ENCODE measurements around the gene KCNAB1.
"Not testable (repeated sequence)": the region's sequence is repeated elsewhere in the genome, so short reads cannot be mapped to it uniquely, and the experiment has no call there.

DNA sequence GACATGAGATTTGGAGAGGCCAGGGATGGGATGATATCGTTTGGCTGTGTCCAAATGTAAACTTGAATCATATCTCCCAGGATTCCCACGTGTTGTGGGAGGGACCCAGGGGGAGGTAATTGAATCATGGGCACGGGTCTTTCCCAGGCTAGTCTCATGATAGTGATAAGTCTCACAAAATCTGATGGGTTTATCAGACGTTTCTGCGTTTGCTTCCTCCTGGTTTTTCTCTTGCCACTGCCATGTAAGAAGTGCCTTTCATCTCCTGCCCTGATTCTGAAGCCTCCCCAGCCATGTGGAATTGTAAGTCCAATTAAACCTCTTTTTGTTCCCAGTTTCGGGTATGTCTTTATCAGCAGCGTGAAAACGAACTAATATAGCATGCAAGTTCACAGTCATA, 442.1 kb downstream of the KCNAB1 start:
- TF ChIP-seq, protein P1, sequence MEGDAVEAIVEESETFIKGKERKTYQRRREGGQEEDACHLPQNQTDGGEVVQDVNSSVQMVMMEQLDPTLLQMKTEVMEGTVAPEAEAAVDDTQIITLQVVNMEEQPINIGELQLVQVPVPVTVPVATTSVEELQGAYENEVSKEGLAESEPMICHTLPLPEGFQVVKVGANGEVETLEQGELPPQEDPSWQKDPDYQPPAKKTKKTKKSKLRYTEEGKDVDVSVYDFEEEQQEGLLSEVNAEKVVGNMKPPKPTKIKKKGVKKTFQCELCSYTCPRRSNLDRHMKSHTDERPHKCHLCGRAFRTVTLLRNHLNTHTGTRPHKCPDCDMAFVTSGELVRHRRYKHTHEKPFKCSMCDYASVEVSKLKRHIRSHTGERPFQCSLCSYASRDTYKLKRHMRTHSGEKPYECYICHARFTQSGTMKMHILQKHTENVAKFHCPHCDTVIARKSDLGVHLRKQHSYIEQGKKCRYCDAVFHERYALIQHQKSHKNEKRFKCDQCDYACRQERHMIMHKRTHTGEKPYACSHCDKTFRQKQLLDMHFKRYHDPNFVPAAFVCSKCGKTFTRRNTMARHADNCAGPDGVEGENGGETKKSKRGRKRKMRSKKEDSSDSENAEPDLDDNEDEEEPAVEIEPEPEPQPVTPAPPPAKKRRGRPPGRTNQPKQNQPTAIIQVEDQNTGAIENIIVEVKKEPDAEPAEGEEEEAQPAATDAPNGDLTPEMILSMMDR (IDR thresholded peaks at IDR 0.05) = not testable (repeated sequence)
- TF ChIP-seq POLR2A (IDR thresholded peaks at IDR 0.05); POLR2AphosphoS5 (IDR thresholded peaks at IDR 0.05; ENCODE audit: insufficient read depth in 1 of 2, low read depth in 1 of 2): not testable (repeated sequence)
